ENCODE measurements around the gene AGL.
"Not testable (repeated sequence)": the region's sequence is repeated elsewhere in the genome, so short reads cannot be mapped to it uniquely, and the experiment has no call there.

The AGL gene

DNA sequence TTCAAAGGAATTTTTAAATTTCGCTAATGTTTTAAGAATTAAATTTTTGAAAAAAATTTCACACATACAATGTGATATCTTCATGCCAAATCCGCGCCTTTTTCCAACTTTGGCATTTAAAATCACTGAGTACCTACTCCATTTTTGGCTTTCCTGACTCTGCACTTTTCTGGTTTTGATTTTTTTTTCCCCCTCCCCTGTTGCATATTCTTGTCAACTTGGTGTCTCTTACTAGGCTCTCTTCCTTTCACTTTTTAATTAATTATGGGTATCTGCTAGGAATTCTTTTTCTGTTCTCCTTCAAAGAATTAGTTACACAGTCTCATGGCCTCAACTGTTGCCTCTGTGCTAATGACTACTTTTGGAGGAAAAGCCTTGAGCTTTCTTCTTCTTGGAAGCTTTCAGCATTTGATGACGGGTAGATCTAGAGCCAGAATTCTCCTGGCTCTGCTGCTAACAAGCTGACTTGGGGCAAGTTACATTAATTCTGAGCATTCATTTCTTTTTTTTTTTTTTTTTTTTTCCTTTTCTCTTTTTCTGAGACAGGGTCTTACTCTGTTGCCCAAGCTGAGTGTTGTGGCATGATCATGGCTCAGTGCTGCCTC, 1.8 kb downstream of the AGL start:
- DNase-seq (ENCODE audit: low read depth in 2 of 2), result no peak

DNA sequence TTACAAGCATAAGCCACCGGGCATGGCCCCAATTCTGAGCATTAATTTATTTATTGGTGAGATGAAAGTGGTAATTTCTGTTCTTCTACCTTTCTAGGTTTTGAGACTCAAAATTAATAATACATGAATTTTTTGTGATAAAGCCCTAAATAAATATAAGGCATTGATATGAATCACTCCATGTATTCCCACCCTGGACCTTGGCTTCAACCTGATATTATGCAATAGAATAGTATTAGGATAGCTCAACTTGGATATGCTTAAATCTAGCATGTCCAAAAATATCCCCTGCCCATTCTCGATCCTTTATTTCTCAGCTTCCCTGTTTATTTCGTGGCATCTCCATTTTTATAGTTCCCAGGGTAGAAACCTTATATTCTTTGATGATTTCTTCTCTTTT, 2.5 kb downstream of the AGL start:
- DNase-seq (ENCODE audit: low read depth in 2 of 2), result no peak

DNA sequence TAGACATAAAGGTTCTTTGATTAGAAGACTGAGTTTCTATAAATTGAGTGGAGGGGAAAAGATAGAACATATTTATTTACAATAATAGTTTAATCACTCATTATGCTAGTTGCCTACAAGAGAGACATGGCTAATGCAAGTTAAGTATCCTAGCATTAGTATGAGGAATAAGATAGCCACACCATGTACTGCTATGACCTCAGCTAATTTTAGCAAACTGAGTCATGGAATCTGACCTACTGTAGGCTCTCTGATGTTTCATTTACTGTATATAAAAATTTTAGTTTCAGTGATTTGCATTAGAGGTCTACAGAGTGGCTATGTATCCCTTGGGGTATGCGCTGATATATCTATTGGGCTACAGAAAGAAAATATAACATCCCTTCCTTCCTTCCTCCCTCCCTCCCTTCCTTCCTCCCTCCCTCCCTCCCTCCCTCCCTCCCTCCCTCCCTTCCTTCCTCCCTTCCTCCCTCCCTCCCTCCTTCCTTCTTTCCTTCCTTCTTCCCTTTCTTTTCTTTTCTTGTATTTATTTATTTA, 5.8 kb downstream of the AGL start:
- no peak for DNase-seq (ENCODE audit: low read depth in 2 of 2)

DNA sequence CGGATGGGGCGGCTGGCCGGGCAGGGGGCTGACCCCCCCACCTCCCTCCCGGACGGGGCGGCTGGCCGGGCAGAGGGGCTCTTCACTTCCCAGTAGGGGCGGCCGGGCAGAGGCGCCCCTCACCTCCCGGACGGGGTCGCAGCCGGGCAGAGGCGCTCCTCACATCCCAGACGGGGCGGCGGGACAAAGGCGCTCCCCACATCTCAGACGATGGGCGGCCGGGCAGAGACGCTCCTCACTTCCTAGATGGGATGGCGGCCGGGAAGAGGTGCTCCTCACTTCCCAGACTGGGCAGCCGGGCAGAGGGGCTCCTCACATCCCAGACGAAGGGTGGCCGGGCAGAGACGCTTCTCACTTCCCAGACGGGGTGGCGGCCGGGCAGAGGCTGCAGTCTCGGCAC, 6.9 kb downstream of the AGL start:
- not testable (repeated sequence) for DNase-seq (ENCODE audit: low read depth in 2 of 2)

DNA sequence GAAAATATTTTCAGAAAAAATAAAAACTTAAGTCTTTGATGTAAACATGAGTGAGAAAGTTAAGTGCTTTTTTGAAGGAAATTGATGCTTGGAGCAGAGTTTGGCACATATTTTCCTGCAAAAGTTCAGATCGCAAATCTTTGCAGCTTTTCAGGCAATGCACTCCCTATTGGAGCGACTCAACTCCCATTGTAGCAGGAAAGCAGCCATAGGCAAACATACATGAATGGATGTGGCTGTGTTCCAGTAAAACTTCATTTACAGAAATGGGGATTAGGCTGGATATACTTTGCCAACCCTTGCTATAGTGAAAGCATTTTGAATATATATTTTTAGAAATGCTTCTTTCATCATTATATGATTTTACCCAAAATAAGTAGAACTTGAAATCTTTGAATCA, 8.1 kb downstream of the AGL start:
- no peak for DNase-seq (ENCODE audit: low read depth in 2 of 2)

DNA sequence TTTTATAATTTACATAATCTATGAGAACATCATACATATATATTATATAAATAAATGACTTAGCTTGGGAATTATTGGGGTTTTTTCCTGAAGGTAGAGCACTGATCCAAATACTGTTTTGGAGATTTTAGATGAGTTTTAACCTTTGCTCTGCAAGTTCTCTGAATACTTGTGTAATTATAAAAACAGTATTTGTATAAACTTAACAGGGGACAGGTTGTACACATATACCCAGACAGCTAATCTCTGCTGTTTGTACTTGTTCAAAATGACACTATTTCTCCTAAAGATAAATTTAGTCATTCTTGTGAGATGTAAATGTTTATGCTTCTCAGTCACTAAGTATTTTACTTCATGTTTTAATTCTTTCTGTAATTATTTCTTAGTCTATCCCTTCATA, 8.7 kb downstream of the AGL start:
- no peak for DNase-seq (ENCODE audit: low read depth in 2 of 2)

DNA sequence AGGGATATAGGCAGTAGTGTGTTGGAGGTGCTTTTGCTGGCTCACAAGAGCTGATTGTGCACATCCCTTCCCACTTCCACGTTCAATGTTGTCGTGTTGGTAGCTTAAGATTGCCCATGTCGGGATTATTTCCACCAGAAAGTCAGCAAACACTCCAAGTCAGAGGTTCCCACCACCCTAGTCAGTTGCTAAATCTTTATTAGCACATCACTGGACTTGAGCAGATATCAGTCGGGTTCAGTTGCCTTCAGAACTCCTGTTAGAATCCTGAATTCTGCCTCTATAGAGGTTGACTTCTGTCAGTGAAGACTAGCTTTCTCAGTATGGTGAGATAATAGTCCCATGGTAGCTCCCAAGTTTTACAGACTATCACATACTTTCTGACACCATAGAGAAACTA, 10.5 kb downstream of the AGL start:
- no peak for DNase-seq (ENCODE audit: low read depth in 2 of 2)

- DNase-seq (ENCODE audit: low read depth in 2 of 2), result no peak
These were observed 17.5 kb downstream of the AGL start for GRCh38 chr1:99867682-99868081.

DNA sequence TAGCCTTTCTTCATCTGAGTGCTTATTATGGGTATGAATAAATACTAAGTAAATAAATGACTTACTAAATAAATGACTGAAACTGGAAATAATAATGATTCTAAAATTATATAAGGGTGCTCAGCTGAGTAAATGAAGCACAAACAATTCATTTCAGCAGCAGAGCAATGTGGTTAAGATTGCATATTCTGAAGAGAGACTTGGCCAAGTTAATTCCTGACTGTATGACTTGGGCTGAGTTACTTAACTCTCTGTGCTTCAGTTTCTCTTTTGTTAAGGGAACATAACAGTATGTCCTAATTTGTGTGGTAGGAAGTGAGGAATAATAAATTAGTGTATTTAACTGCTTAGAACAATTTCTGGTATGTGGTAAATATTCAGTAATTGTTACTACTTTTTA, 19.1 kb downstream of the AGL start:
- DNase-seq (ENCODE audit: low read depth in 2 of 2), result no peak

- DNase-seq (ENCODE audit: low read depth in 2 of 2), result no peak
These were observed 19.6 kb downstream of the AGL start for GRCh38 chr1:99869723-99870122.

DNA sequence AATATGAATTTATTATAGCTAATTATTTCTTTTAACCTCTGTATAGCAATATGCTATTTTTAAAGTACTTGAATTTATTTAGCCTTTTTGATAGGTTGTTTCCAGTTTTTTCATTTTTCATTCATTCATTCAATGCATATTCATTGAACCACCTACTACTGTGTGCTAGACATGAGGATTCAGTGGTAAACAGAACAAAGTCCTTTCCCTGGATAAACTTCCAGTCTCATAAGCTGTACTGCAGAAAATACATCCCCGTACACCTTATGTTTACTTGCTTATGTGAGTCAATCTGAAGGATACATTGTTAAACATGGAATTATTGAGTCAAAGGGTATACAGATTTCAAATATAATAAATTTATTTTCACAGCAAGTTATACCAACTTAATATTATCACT, 21.9 kb downstream of the AGL start:
- DNase-seq (ENCODE audit: low read depth in 2 of 2), result no peak

DNA sequence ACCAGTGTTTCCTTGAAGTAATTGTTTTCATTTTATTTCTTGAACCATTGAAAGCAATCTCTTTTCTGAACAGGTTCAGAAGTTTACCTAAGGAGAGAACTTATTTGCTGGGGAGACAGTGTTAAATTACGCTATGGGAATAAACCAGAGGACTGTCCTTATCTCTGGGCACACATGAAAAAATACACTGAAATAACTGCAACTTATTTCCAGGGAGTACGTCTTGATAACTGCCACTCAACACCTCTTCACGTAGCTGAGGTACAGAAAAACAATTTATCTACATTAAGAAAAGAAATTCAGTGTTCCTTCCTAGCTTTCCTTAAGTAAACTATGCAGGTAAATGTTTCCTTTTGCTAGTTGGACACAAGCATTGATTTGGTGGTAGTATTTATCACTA, 27.4 kb downstream of the AGL start:
- DNase-seq (ENCODE audit: low read depth in 2 of 2), result no peak

DNA sequence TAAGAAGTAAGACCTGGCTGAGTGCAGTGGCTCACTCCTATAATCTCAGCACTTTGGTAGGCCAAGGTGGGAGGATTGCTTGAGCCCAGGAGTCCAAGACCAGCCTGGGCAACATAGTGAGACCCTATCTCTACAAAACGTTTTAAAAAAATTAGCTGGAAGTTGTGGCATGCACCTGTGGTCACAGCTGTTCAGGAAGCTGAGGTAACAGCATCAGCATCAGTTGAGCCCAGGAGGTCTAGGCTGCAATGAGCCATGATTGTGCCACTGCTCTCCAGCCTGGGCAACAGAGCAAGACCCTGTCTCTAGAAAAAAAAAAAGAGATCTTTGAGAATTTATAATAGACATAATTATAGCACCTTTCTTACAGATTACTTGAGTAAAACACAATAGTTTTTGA, 36.0 kb downstream of the AGL start:
- no peak for DNase-seq (ENCODE audit: low read depth in 2 of 2)

DNA sequence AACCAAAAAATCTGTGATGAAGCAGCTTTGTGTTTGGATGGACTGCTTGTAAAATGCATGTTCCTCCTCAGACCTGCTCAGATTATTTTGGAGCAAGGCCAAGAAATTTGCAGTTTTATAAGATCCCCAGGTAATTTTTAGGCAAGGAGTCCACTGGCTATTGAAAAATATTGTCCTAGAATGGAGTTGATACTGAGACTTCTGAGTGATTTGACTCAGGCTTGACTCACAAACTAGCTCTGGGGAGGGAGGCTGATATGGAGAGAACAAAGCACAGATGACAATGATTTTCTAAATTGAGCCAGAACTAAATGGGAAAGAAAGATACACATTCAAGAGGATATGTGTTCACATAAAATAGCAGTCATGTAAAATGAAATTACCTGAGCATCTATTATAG, 36.7 kb downstream of the AGL start:
- no peak for DNase-seq (ENCODE audit: low read depth in 2 of 2)

- no peak for DNase-seq (ENCODE audit: low read depth in 2 of 2)
These were observed 37.7 kb downstream of the AGL start for GRCh38 chr1:99887890-99888289.

- DNase-seq (ENCODE audit: low read depth in 2 of 2), result no peak
These were observed 41.8 kb downstream of the AGL start for GRCh38 chr1:99891997-99892396.

DNA sequence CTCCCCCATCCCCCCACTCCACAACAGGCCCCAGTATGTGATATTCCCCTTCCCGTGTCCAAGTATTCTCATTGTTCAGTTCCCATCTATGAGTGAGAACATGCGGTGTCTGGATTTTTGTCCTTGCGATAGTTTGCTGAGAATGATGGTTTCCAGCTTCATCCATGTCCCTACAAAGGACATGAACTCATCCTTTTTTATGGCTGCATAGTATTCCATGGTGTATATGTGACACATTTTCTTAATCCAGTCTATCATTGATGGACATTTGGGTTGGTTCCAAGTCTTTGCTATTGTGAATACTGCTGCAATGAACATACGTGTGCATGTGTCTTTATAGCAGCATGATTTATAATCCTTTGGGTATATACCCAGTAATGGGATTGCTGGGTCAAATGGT, 53.1 kb downstream of the AGL start:
- not testable (repeated sequence) for DNase-seq (ENCODE audit: low read depth in 2 of 2)

DNA sequence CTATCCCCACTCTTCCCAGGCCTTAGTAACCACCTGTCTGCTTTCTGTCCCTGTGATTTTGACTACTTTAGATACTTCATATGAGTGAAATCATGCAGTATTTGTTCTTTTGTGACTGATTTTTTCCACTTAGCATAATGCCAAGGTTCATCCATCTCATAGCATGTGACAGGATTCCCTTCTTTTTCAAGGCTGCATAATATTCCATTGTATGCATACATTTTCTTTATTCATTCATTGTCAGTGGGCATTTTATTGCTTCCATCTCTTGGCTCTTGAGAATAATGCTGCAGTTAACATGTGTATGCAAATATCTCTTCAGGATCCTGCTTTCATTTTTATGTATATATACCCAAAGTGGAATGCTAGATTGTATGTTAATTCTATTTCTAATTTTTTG, 56.4 kb downstream of the AGL start:
- no peak for DNase-seq (ENCODE audit: low read depth in 2 of 2)

- DNase-seq (ENCODE audit: low read depth in 2 of 2), result no peak
These were observed 67.1 kb downstream of the AGL start for GRCh38 chr1:99917214-99917613.

DNA sequence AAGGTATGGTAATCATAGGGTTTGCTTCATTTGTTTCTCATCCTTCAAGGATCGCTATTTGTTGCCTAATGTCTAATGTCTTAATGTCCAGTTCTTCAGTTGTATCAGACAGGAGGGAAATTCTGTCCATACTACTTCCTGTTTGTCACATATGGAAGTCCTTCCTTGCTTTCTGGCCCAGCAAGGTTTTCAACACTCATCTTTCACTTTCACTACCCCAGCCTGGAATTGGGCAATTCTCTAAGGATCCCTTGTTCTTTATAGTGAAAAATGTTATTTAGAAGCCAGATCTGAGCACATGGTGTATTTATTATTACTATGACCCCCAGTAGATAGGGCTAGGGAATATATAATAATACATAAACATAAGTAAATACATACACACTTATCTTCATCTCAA, 69.1 kb downstream of the AGL start:
- DNase-seq (ENCODE audit: low read depth in 2 of 2), result no peak

DNA sequence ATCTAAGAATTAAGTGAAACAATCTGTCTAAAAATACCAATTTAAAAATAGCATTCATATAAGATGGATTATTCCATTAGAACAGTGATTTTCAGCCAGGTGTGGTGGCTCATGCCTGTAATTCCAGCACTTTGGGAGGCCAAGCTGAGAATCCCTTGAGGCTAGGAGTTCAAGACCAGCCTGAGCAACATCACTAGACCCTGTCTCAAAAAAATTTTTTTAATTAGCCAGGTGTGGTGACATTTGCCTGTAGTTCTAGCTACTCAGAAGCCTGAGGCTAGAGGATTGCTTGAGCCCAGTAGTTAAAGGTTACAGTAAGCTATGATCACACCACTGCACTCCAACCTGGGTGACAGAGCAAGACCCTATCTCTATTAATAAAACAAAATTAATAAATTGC, 84.6 kb downstream of the AGL start:
- DNase-seq (ENCODE audit: low read depth in 2 of 2), result no peak

- DNase-seq (ENCODE audit: low read depth in 2 of 2), result no peak
These were observed 85.4 kb downstream of the AGL start for GRCh38 chr1:99935534-99935933.

GRCh38 chr1:99936071-99936470, 85.9 kb downstream of the AGL start:
- DNase-seq (ENCODE audit: low read depth in 2 of 2), result no peak

DNA sequence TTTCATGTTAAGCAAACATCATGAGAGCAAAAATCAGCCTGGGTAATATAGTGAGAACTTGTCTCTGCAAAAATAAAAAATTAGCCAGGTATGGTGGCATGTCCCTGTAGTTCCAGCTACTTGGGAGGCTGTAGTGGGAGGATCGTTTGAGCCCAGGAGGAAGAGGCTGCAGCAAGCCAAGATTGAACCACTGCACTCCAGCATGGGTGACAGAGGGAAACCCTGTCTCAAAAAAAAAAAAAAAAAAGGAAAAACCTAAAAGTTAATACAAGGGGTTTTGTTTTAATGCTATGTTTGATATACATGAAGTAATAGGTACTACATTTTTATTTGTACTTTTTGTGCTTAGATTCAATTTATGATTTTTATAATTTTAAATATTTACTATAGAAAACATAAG, 92.6 kb downstream of the AGL start:
- no peak for DNase-seq (ENCODE audit: low read depth in 2 of 2)
